ENCODE results near the gene PLPP4. TPM values are rescaled to one million over a fixed set of nuclear protein-coding genes. Genes with fewer than 3 reads are reported as not detected.

The PLPP4 gene
- total RNA-seq, 1 donor from 2014 or later, result not detected

- intact Hi-C loops (cut with DNase I), result no loop called here
- no peak overlapping the region for H3K27ac ChIP-seq
- TF ChIP-seq CTCF (IDR thresholded peaks at IDR 0.05), result no peak
- H3K36me3 ChIP-seq, result no peaks in the 10 kb centered on the region
- peaks cover 9% of the 10 kb centered on the region for H3K27me3 ChIP-seq (ENCODE audit: low read depth)
- H3K4me1 ChIP-seq, result no peaks in the 10 kb centered on the region
- no peaks in the 10 kb centered on the region for H3K9me3 ChIP-seq
- no peak overlapping the region for H3K4me3 ChIP-seq
- no peak for ATAC-seq
- DNase-seq, result no peak
Measured at GRCh38 chr10:120436439-120437112, 20.5 kb upstream of the PLPP4 start.

GRCh38 chr10:120437541-120437940 is 19.5 kb upstream of the PLPP4 start:
- no peak for TF ChIP-seq CTCF (IDR thresholded peaks at IDR 0.05)
- intact Hi-C loops (cut with DNase I), result no loop called here
- H3K27me3 ChIP-seq (ENCODE audit: low read depth), result peaks cover 9% of the 10 kb centered on the region
- no peaks in the 10 kb centered on the region for H3K9me3 ChIP-seq
- ATAC-seq (no peak), DNase-seq (no peak)
- H3K4me3 ChIP-seq, result no peak overlapping the region
- H3K27ac ChIP-seq, result no peak overlapping the region
- H3K4me1 ChIP-seq, result no peaks in the 10 kb centered on the region
- H3K36me3 ChIP-seq, result no peaks in the 10 kb centered on the region

- intact Hi-C loops (cut with DNase I), result no loop called here
- Histone ChIP-seq H3K27me3 (ENCODE audit: low read depth) (peaks cover 15% of the 10 kb centered on the region), H3K27ac (no peak overlapping the region), H3K4me3 (no peak overlapping the region), H3K4me1 (peaks cover 5% of the 10 kb centered on the region), H3K9me3 (no peaks in the 10 kb centered on the region), H3K36me3 (no peaks in the 10 kb centered on the region)
- ATAC-seq, result no peak
- no peak for TF ChIP-seq CTCF (IDR thresholded peaks at IDR 0.05)
- no peak for DNase-seq
Measured at GRCh38 chr10:120451968-120452367, 5.1 kb upstream of the PLPP4 start.

GRCh38 chr10:120453319-120453718 is 3.7 kb upstream of the PLPP4 start:
- DNase-seq, result no peak
- peaks cover 28% of the 10 kb centered on the region for H3K27me3 ChIP-seq (ENCODE audit: low read depth)
- no peak overlapping the region for H3K4me3 ChIP-seq
- no peak for ATAC-seq
- H3K9me3 ChIP-seq, result no peaks in the 10 kb centered on the region
- intact Hi-C loops (cut with DNase I), result no loop called here
- no peaks in the 10 kb centered on the region for H3K36me3 ChIP-seq
- TF ChIP-seq CTCF (IDR thresholded peaks at IDR 0.05), result no peak
- H3K4me1 ChIP-seq, result peaks cover 13% of the 10 kb centered on the region
- no peak overlapping the region for H3K27ac ChIP-seq

- Histone ChIP-seq H3K27ac (no peak overlapping the region), H3K4me1 (peaks cover 13% of the 10 kb centered on the region), H3K27me3 (ENCODE audit: low read depth) (peaks cover 32% of the 10 kb centered on the region), H3K9me3 (no peaks in the 10 kb centered on the region), H3K4me3 (no peak overlapping the region), H3K36me3 (no peaks in the 10 kb centered on the region)
- ATAC-seq (no peak), DNase-seq (no peak)
- no peak for TF ChIP-seq CTCF (IDR thresholded peaks at IDR 0.05)
- intact Hi-C loops (cut with DNase I), result no loop called here
Measured at GRCh38 chr10:120453886-120454285, 3.1 kb upstream of the PLPP4 start.
